ENCODE results near the gene KLF18.

Gene KLF18

DNA sequence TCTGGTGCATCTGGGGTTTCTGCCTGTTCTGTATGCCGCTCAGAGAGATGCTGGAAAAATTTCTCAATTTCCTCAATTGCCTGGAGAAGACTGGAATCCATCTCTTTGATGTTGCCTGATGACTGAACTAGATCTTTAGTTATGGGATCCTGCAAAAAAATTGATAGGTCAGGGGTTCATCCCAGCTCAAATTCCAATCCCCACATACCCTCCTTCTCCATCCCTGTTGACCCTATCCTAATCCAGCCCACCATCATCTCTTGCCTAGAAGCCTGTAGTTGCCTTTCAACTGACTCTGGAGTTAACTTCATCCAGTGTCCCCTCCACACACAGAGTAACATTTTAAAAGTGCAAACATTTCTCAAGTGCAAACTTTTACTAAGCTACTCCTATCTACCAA is at the start of gene KLF18:
Gene KLF18 (minus strand): TSS at position 101 of the 400 bp plus-strand sequence. CDS start 0 bp downstream, at position 101.
- TF ChIP-seq, protein P1, sequence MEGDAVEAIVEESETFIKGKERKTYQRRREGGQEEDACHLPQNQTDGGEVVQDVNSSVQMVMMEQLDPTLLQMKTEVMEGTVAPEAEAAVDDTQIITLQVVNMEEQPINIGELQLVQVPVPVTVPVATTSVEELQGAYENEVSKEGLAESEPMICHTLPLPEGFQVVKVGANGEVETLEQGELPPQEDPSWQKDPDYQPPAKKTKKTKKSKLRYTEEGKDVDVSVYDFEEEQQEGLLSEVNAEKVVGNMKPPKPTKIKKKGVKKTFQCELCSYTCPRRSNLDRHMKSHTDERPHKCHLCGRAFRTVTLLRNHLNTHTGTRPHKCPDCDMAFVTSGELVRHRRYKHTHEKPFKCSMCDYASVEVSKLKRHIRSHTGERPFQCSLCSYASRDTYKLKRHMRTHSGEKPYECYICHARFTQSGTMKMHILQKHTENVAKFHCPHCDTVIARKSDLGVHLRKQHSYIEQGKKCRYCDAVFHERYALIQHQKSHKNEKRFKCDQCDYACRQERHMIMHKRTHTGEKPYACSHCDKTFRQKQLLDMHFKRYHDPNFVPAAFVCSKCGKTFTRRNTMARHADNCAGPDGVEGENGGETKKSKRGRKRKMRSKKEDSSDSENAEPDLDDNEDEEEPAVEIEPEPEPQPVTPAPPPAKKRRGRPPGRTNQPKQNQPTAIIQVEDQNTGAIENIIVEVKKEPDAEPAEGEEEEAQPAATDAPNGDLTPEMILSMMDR (IDR thresholded peaks at IDR 0.05; ENCODE audit: low read depth, low read length) = no peak

DNA sequence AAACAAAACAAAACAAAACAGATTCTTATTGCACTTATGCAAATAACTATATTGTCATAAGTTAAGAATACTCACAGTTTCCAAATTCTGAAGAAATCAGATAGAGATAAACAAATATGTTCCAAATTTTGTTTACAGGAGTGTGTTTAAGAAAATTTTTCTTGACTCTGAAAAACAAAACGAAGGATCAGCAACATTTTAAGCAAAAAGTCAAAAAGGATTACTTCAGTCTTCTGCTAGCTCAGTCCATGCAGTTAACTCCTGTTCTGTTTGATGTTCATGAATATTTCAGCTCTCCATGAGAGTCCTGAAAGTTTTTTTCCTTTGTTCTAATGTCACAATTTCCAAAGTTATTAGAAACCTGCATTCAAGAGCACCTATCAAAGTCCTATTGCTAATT is 33.2 kb upstream of the KLF18 start:
- DNase-seq (ENCODE audit: extremely low read depth, low read depth) = no peak
- TF ChIP-seq, protein P1 (IDR thresholded peaks at IDR 0.05; ENCODE audit: low read depth, low read length) = no peak

More for the DNA sequence above, at the start of gene KLF18:
- DNase-seq (ENCODE audit: extremely low read depth, low read depth) = no peak

DNA sequence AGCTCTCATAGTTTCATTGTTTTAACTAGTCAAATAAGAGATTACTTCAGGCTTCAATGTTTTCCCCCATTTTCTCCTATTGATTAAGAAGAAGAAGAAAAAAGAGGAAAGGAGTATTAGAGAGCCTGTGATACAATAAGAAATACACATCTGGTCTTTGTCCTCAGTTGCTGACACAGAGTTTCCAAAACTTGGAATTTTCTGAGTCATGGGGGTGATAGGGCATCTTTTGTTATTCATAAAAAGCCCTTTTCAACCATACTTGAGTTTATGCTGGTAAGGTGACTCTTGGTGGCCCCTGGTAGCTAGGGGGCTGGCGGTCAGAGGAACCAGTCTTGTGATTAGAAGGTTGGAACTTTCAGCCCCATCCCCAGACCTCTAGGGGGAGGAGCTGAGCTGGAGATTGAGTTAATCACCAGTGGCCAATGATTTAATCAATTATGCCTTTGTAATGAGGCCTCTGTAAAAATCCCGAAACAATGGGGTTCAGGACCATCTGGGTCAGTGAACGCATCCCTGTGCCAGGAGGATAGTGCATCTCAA is 28.9 kb upstream of the KLF18 start:
- DNase-seq (ENCODE audit: extremely low read depth, low read depth) = no peak

DNA sequence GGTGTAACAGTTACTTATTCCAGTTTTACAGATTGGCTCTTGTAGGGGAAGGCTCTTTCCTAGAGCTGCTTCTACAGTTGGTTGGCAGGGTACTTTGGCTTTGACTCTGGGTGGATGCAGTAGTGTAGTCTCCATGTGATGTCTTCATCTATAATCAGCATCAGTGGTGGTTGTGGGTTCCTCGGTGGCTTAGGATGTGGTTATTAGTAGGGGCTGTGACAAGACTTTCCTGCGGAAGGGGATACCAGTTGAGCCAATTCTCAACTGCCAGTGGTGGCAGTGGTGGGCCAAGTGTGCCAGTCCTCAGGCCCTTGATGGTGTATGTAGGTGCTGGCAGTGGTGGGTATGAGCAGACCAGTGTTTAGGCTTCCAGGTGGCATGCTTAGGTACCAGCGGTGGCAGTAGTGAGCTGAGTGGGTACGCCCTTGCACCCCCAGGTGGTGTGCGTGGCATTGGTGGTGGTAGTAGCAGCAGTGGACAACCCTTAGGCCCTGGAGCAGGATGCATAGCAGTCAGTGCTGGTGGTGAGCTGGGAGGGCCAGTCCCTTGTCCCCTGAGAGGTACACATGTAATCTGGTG is 27.2 kb upstream of the KLF18 start:
- no peak for DNase-seq (ENCODE audit: extremely low read depth, low read depth)
- TF ChIP-seq, protein P1 (IDR thresholded peaks at IDR 0.05; ENCODE audit: low read depth, low read length) = no peak

More for the DNA sequence above, 28.9 kb upstream of the KLF18 start:
- TF ChIP-seq, protein P1 (IDR thresholded peaks at IDR 0.05; ENCODE audit: low read depth, low read length) = no peak; the same call in none of the 2 replicates

DNA sequence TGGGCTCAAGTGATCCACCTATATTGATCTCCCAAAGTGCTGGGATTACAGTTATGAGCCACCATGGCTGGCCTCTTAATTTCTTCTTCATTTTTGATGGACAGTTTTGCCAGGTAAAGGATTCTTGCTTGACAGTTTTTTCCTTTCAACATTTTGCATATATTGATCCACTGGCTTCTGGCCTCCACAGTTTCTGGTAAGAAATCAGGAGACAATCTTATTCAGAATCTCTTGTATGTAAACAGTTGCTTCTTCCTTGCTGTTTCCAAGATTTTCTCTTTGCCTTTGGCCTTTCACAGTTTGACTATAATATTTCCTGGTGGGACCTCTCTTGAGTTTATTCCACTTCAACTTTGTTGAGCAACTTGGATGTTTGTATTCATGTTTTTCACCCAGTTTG is 20.1 kb upstream of the KLF18 start:
- TF ChIP-seq, protein P1 (IDR thresholded peaks at IDR 0.05; ENCODE audit: low read depth, low read length) = no peak
- DNase-seq (ENCODE audit: extremely low read depth, low read depth) = no peak

DNA sequence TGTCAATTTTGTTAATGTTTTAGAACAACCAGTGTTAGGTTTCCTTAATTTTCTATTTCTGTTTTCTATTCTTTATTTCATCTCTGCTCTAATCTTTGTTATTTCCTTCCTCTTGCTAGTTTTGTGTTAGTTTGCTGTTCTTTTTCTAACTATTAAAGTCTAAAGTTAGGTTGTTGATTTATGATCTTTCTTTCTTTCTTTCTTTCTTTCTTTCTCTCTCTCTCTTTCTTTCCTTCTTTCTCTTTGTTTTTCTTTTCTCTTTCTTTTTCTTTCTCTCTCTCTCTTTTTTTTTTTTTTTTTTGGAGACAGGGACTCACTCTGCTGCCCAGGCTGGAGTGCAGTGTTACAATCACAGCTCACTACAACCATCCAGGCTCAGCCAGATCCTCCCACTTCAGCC is 17.4 kb upstream of the KLF18 start:
- TF ChIP-seq, protein P1 (IDR thresholded peaks at IDR 0.05; ENCODE audit: low read depth, low read length) = no peak
- DNase-seq (ENCODE audit: extremely low read depth, low read depth) = no peak

DNA sequence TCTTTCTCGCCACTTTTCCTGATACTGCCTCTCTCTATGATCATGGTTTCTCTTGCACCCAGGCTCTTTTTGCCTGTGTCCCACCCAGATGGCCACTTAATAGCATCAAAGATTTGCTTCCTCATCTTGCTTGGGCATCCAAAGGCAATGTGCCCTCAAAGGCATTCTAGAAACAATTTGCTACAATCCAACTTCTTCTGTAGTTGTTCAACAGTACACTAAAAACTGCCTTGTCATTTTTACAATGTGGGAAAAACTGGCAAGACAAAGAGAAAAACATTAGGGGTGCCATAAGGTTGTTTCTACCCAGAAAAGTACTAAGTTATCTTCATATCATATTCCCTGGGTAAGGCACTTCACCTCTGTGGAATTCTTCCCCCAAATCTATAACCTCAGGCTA is 16.5 kb upstream of the KLF18 start:
- no peak for DNase-seq (ENCODE audit: extremely low read depth, low read depth)
- TF ChIP-seq, protein P1 (IDR thresholded peaks at IDR 0.05; ENCODE audit: low read depth, low read length) = no peak

Data from AG09319 (cell line).